Measurements from ENCODE around the gene CDKL4.
A peak's percentile ranks its signal among the peaks of the same experiment; 100 is the strongest.
"Not testable (repeated sequence)": the region's sequence is repeated elsewhere in the genome, so short reads cannot be mapped to it uniquely, and the experiment has no call there.

Gene CDKL4

DNA sequence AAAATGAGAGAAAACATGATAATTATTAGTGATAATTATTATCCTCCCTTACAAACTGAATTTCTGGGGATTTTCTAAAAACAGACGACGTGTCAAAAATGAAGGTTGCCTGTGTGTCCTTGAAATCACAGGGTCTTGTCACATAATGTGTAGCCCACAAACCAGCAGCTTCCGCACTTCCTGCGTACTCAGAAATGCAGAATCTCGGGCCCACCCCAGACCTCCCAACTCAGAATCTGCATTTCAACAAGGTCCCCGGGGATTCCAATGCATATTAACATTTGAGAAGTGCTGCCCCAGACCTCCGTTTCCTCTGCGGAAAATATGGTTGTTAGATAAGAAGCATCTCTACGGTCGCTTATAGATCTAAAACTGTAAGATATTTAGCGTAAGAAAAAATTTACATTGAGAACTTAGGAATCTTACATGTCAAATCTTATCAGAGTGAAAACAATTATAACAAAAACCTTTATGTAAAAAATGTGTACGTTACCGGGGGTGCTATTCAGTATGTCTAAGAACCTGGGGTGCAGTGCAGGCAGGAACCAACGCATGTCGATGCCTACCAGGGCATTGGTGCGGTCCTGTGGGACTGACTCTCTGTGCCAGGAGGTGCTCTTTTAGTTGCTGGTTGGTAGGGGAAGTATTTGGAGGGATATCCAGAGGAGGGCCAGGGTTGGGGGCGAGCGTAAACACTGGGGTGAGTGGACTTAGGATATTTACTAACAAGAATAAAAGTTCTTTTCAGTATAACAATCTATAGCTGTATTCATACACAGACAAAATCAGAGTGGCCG, 15.2 kb downstream of the CDKL4 start:
- peak; percentile 3 to 8 for DNase-seq

DNA sequence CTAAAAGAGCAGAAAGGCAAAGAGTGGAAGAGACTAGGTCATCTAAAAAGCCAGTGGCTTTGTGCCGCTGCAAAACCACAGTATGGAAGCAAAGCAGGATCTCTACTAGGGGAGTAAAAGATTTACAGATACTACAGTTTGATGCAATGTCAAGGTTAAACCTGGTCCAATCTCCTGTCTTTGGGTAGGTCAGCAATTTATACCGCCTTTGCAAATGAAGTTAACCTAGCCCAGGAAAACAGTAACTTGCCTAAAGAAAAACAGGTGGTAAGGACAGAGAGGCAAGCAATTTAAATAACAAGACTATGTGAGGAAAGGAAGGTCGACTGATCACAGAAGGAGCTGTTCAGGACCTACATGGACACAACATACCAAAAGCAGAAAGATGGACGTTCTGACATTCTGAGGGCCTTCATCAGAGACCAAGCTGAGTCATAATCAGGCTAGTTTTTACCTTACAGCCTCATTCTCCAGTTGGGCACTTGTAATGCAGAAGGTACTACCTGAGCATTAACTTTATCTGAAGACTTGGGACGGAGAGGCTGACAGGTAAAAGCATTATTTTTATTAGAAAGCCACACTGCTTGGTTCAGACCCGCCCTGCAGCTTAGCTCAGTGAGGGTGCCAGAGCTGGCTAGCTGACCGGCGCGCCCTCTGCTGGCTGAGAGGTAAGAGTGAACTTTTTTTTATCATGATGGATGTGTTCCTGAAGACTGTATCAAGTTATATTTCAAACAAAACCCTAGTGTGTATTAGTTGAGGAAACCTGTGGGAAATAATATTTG, 15.9 kb downstream of the CDKL4 start:
- DNase-seq = peak; percentile 81 to 82

DNA sequence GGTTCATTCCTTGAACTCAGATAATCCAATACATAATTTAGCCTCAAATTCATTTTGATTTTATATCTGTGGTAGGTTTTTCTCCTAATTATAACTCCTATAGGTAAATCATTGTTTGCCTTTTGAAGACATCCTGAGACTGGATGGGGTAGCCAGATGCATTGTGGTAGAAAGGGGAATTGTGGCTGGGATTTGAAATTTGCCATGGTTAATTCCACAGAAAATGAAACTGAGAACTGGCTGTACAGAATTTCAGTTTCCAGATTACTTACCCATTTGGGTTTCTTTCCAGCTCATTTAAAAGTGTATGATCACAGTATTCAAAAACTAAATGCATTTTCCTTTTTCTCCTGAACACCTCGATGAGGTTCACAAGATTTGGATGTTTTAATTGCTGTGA, 18.2 kb downstream of the CDKL4 start:
- DNase-seq = no peak

DNA sequence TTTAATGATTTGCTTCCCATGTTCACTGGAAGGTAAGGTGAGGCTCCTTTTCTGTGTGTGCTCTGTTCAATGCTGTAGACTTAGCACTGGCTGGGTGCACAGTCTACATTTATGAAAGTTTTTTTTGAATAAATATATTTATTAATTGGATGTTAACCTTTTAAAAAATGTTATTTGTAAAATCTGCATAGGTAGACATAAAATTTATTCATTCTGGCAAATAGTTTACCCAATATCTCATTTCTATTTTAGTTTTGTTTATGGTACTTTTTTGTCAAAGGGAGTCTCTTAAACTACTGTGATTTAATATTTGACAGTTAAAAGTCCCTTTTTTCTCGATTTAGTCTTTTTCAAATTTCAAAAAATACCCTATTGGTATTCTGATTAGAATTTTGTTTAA, 19.9 kb downstream of the CDKL4 start:
- DNase-seq = no peak

DNA sequence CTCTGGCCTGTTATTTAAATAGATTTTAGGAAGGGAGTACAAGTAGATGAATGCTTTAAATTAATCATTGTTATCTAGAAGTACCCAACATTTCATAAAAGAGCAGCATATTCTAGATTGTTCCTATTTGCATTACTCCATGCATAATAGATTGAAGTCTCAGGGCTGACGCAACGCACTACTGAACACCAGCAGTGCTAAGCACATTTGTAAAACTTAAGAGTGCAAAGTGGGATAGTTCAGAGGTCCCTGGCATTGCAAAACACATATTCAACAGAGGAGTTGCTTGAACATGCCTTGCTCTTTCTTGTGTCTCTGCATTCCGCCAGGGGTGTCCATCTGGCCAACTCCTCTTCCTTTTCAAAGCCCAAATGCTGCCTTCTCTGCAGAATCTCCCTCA, 22.3 kb downstream of the CDKL4 start:
- DNase-seq = no peak

DNA sequence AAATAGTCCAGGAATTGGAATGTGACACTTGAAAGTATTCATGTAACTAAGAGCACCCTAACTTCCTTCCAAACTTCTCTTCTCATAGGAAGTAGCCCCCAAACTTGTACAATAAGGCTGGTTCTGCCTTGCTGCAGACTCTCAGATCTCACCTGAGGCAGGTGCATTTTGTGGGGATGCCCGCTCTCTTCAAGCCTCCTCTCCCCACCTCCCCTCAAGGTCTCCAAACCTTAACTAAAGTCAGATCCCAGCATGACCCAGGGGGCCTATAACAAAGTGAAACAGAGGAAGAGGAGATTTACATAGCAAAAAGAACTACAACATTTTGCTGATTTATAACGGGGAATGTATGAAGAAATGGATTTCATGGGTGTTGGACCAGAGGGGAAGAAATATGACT, 23.6 kb downstream of the CDKL4 start:
- no peak for DNase-seq

DNA sequence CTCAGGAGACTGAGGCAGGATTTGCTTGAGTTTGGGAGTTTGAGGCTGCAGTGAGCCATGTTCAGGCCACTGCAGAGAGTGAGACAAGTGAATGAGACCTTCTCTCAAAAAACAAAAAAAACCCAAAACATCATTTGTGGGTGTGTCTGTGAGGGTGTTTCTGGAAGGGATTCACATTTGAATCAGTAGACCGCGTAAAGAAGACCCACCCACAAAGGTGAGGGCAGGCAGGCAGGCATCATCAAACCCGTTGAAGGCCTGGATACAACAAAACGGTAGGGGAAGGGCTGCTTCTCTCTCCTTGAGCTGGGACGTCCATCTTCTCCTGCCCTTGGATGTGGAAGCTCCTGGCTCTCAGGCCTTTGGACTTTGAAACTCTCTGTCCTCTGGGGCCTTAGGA, 25.4 kb downstream of the CDKL4 start:
- DNase-seq = no peak

DNA sequence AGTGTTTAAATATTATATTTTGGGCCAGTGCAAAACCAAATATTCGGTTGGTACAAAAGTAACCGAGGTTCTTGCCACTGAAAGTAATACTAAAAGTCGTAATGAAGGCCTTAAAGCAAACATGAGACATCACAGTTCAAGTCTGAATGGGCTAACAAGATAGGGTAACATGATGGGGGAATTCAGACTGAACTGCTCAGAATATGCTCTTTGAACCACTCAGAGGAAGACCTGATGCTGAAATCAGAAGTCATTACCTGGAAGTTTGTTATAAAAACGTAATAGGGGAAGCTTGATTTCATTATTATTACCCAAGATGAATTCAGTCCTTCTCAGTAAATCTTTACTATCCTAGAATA, 26.6 kb downstream of the CDKL4 start:
- DNase-seq = no peak

DNA sequence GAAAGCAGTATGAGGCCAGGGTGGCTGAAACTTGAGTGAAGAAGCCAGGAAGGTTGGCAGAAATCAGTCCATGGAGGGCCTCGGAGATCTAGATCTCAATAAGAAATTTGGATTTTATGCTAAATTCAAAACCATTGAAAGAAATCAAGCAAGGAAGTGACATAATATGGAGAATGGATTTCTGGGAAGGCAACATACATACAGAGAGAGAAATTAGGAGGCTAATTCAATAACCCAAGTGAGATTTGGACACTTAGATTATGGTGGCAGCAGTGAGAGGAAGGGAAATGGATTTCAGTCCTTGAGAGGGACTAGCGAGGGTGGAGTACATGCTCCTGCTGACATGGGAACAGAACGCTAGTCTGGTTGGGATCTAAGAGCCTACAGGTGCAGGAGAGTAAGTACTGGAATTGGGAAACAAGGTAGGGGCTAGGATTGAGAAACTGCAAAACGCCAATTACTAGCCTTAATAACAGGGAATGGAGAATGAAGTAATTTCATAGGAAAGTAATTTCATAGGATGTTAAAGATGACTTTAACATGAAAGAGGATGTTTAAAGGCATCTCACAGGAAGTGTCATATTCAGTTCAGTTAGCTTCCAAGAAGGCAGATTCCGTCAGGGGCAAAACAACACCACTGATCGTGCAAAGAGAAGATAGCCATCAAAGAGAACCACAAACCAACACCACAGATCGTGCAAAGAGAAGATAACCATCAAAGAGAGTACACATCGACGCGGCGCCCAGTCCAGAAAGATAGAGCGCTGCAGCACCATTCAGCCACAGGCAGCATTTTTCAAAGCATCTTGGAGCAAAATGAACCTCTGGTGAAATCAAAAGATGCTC, 27.2 kb downstream of the CDKL4 start:
- DNase-seq = peak; percentile 42 to 61

DNA sequence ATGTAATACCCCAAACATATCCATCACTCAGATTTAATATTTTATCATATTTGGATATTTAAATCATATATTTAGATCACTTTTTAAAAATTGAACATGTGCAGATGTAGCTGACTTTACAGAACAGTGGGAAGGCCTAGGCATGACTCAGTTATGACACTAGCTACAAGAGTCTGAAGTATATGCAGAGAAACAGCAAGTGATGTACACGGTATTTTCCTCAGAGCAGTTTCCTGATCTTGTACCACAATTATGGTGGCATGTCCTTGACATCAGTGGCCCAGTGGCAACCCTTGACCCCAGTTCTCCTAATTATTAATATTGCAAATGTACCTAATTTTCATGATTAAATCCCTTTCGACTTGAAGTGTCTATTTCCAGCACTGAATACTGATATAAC, 28.2 kb downstream of the CDKL4 start:
- DNase-seq = no peak

DNA sequence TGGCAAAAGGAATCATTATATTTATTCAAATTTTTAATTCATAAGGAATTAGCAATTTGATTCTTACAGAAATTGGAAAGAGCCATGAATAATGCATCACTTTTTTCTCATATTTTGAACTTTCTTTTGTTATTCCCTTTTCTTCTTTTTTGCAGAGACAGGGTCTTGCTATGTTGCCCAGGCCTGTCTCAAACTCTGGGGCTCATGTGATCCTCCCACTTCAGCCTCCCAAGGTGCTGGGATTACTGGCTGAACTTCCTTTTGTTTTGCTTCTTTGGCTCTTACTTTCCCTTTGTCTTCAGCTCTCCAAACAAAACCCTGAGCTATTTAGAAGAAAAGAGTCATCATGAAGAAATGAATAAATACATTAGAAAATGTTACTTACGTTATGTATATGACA, 30.8 kb downstream of the CDKL4 start:
- DNase-seq = no peak

DNA sequence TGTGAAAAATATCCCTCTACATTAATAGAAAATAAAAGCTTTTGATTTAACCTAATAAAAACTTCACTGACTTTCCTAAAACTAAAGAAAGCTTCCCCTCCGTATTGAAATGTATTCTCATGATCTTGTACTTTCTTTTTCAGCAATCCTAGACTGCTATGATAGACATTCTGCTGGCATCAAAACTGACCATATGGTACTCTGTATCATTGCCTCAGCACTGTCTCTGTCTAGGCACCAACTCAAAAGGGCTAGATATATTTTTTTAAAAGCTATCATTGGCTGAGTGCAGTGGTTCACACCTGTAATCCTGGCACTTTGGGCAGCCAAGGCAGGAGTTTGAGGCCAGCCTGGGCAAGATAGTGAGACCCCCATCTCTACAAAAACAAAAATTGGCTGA, 32.9 kb downstream of the CDKL4 start:
- DNase-seq = no peak

DNA sequence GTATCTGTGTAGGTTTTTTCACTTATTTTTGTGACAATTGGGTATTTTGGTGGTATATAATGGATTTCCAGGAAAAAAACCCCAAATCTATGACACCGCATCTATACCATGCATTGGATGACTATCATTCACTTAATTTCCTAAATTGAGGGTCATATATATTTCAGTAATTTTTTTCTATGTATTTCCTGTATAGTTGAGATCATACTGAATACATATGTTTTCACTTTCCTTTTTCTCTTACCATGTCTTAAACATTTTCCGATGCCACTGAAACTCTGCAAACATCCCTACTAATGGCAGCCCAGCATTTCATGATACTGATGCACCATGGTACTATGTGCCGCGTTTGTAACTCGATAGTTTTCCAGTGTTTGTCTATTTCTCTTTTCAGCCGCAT, 40.4 kb downstream of the CDKL4 start:
- no peak for DNase-seq

DNA sequence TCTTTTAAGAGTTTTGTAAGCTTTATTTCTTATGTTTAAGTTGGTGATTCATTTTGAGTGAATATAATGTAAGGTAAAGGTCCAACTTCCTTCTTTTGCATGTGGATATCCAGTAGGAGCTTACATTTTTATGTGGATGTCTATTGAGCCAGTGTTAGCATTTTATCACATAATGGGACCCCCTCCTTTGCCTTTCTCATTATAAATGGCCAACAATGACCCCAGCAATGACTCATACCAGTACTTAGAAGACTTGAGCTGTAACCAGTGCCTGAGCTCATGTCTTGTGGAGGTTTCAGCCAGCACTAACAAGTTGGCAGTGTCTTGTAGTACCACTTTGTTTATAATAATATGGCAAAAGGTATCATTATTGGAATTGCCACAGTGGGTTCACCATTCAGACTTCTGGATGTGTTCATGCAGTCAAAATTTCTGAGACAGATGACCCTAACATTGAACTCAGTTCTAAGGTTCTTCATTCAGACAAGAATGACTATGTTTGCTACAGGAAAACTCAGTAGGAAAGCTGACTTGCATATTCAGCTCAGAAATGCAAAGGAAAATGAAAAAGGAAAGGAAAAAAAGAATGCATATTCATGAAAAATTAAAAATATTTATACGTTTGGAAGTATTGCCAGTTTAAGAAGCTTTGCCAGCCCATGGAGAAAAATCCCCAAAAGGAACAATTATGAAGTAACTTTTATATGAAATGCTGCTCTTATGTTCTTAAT, 41.0 kb downstream of the CDKL4 start:
- DNase-seq = no peak

DNA sequence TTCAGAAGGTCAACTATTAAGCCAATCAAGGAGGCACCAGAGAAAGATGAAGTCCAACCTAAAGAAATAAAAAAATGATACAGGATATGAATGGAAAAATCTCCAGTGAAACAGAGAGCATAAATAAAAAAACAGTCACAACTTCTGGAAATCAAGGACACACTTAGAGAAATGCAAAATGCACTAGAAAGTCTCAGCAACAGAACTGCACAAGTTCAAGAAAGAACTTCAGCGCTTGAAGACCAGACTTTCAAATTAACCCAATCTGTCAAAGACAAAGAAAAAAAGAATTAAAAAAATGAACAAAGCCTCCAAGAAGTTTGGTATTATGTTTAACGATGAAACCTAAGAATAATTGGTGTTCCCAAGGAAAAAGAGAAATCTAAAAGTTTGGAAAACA, 46.8 kb downstream of the CDKL4 start:
- DNase-seq = not testable (repeated sequence)

DNA sequence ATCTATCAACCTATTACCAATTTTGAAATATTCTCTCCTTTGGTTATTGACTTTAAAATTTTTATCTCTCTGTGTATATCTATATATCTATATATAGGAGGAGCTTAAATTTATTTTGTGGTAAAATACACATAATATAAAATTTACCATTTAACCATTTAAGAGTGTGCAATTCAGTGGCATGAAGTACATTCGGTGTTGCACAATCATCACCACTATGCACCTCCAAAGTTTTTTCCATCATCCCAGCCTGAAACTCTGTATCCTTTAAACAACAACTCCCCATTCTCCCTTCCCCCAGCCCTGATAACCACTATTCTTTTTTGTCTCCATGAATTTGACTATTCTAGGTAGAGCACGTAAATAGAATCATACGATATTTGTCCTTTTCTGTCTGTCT, 49.1 kb downstream of the CDKL4 start:
- no peak for DNase-seq

DNA sequence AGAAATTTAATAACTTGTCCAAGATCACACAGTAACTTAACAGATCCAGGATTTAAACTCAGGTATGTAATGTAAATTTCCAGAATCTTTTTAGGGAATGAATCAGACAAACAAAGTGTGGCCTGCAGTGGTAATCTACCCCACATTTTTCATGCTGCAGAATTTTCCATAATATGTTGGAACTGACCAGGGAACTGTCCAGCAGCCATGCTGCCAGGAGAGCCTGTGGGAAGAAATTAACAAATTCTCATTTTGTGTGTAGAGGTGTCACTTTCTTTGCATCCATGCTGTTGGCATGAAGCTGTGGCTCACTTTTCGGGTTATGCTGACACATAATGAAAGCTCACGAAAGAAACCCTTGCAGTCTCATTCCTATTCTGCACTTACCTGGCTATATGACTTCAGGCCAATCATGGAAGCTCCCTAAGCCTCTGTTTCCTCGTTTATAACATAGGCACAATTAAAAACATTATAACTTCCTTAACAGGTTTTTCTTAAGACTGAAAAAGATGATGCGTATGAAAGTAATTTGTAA, 54.7 kb downstream of the CDKL4 start:
- DNase-seq = no peak

DNA sequence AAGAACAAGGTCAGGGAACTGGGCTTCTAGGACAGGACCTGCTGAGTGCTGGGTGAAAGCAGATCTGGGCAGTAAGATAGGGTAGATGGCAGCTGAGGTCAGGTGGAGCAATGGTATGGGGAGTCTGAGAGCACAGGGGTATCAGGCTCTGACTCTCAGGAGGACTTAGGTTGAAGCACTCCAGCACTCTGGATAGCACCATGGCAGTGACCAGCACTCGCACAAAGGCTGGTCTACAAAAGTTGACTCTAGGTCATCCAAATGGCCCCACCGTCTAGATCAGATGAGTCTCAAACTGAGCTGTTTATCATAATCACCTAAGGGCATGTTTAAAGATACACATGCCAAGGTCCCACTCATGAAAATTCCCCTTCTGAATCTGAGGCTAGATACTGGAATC, 60.1 kb downstream of the CDKL4 start:
- DNase-seq = no peak

DNA sequence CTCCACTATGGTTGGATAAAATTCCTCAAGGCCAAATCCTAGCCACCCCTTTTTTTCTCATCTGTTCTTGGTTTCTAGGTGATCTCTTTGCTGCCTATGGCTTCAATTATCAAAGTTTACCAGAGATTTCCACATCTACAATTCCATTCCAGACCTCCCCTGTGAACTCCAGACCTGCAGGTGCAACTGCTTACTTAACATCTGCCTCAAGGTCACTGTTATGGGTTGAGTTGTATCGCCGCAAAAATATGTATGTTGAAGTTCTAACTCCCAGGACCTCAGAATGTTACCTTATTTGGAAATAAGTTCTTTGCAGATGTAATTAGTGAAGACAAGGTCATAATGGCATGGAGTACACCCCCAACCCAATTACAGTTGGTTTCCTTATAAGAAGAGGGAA, 62.5 kb downstream of the CDKL4 start:
- DNase-seq = no peak

DNA sequence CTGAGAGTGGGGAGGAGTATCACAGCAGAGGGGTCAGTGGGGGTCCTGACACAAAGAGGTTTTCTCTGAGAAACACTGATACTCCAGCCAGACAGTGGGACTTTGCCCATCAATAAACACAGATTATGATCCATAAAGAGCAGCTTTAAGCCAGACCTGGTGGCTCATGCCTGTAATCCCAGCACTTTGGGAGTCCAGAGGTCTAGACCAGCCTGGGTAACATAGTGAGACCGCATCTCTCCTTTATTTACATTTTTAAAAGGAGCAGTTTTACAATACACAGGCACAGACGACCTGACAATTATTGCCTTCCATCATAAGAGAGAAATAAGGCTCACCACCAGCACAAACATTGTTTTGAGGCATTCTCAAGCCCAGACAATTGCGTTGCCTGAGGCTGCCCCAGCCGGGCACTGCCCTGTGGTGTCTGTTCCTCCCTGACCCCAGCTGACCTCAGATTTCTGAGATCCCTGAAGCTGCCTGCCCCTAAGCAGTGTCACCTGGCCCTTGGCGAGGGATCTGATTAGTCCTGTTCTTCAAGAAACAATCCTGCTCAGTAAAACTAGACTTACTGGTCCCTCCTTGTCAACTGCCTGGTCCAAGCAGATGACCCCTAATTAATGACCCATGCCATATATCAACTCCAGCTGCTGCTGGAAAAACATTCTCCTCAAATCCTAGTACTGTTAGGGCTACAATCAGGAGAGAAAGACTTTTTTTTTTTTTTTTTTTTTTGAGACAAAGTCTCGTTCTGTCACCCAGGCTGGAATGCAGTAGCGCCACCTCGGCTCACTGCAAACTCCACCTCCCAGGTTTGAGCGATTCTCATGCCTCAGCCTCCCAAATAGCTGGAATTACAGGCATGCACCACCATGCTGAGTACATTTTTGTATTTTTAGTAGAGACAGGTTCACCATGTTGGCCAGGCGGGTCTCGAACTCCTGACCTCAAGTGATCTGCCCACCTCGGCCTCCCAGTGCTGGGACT, 63.5 kb downstream of the CDKL4 start:
- DNase-seq = no peak

DNA sequence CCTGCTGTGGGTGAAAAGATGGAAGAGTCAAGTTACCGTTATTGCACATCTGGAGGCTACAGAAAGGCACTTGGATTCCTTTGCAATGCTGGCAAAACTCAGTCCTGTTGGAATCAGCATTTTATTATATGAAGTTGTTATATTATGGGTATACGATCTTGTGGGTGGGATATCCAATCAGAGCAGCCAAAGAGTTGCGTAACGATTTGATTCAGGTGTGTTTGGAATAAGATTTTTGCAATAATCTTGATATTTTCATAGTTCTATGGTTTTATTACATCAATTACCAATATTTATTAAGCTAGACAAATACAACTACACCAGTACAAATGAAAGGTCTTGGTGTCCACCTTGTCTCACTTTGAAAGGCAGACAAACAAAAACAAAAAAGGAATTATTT, 65.0 kb downstream of the CDKL4 start:
- no peak for DNase-seq
